Anterior cingulate cortex (tissue), 58 donors: ENCODE data around the gene RALGPS2.
A peak's percentile ranks its signal among the peaks of the same experiment; 100 is the strongest.

Experiments used
- DNase-seq, 58 donors: peaks; one replicate each; lab custom pipeline; 2025; lab: John Stamatoyannopoulos, UW

The RALGPS2 gene

DNA sequence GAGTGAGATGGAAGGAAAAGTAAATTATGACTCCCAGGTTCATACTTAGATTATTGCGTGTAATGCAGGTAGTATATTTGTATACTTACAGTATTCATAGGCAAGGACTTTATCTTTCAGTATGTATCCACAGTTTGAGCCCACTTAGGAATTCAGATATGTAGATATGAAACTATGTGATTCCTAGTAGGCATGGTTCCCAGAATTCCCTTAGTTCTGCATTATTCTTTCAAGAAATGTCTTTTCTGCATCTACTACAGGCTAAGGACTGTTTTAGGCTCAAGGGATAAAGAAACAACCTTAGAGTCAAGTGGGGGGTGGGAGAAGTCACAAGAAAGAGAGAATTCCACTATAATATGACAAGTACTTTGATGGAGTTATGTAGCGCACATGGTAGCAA lies 132.1 kb downstream of the RALGPS2 start:
- DNase-seq = no peak

DNA sequence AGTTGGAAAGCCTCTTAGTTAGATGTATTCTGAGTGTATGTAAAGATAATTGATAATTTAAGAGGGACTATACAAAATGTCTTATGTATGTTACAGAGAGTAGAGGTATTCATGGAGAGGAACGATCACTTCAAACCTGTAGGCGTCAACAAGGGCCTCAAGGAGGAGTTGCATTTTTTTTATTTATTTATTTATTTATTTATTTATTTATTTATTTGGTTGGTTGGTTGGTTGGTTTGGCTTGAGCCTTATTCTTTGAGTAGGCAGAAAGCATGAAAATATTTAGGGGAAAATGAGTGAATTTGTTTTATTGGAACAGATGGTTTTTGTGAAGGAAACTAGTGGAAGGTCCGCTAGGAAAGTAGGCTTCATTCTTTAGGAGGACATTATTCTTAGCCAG lies 137.4 kb downstream of the RALGPS2 start:
- no peak for DNase-seq

DNA sequence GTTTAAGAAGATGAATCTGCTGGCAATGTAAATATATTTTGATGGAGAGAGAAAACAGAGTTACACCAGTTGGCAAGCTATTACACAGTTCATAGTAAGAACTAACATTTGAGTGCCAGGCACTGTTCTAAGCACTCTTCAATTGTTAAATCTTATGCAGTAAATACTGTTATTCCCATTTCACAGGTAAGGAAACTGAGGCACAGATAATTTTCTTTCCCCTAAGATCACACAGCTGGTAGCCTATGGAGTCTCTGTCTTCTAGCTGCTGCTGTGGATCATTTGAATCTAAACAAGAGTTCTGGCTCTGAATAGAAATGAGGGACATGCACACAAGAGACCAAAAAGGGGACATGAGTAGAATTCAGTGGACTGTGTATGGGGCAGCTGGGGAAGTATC lies 137.8 kb downstream of the RALGPS2 start:
- DNase-seq = no peak

DNA sequence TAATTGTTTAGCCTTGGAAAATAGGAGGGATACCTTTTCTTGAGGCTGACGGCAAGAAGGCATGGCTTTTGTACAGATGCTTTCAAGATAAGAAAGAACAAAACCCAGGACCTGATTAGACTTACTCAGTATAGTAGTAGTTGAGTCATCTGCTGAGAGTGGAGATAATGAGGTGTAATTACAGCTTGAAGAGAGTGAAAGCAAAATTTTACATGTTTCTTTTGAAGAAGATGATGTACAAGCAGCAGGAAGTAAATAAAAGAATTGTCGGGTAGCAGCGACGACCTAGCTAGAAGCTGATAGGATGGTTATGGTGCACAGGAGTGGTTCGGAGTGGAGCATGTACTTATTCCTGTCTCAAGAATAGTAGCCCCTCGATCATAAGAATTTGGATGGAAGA lies 139.3 kb downstream of the RALGPS2 start:
- no peak for DNase-seq

DNA sequence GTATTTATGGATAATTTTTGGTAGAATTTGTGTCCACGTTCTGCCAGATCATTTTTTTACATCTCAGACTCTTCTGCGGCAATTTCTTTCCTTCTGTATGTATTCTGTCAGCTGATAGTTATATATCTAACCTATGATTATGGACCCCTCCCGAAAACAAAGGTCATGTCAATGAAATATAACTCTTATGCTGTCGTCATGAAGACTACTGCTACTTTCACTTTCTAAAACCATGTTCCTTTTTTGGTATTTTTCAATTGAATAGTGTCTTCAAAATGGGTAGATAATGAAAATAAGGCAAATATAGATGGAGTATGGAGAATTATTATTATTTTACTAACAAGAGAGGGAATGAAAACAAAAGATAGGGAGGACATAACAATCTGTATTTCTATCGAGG lies 142.6 kb downstream of the RALGPS2 start:
- no peak for DNase-seq

DNA sequence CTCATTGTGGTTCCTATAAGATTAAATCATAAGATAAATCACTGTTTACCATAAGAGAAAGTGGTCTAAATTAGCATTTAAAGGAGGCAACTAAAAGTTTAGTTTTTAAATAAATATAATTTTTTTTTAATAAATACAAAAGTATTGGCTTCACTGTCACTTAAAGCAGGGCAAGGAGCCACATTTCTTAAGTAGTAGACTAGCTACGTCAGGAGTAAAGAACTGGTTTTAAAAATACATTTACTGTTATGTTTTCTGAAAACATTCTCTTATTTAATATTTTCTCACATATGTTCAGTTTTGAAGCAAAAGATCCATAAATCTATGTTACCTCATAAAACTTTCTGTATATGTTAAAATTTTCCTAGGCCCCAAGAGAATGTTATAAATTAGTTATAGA lies 143.7 kb downstream of the RALGPS2 start:
- DNase-seq = no peak

DNA sequence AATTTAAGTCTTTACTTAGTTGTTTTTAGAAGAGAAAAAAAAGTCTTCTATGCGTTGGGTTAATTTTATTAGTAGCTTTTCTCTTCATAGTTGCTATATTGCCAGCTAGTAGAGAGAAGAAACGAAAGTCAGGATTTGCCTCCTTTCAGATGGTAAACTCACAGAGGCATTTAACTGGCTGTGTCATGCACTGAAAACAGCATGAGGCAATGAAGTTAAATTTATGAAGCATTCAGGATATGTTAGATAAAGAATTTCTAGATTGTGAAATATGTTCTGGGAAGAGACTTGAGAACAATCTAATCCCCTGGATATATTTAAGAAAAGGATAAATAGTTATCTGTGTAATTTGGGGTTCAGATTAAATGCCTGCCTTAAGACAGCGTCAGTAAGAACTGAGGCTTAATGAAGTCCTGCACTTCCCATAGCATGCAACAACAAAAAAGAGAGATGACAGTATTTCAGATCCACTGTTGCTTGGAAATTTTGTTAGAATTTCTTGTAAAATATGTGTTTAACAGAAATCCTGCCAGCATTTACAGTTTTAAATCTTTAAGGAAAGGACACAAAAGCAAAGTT lies 144.2 kb downstream of the RALGPS2 start:
- no peak for DNase-seq

DNA sequence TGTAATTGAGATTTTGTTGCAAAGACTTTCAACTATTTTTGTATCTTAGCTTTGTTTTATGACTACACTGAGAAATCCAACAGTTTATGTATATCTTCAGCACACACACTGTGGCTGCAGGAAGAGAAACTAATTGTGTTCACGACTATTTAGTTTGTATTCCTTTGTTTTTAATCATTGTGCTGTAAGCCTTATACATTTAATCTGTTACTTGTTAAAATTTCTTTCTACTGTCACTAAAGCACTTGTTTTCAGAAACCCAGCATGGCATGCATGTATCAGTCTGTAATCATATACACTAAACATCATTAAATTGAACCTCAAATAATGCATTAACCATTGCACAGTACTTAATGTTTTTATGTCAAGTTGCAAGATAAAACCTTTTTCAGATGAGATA lies 145.2 kb downstream of the RALGPS2 start:
- DNase-seq = no peak

DNA sequence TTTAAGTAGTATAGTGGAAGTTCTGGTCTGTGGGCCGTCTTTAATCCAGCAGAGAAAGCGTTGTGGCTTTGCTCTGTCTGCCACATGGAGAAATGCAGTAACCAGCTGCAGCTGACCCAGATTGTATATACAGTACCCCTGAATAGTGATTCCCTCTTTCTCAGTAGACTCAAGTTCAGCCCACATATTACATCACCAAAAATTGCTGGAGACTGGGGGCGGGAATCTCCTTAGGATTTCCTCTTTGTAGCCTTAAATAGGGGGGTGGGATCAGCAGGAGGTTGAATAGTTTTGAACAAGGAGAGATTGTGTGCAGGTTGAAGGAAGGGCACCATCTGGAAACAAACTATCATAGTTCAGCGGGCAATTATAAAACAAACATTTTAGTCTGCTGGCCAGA lies 145.9 kb downstream of the RALGPS2 start, which contains the start of gene ANGPTL1:
Gene ANGPTL1, minus strand, starts transcription at position 134 of the 400 bp plus-strand sequence. CDS start 5,301 bp downstream, outside the sequence.
- peak in 2 of 58 donors; percentile 2 to 4 for DNase-seq

DNA sequence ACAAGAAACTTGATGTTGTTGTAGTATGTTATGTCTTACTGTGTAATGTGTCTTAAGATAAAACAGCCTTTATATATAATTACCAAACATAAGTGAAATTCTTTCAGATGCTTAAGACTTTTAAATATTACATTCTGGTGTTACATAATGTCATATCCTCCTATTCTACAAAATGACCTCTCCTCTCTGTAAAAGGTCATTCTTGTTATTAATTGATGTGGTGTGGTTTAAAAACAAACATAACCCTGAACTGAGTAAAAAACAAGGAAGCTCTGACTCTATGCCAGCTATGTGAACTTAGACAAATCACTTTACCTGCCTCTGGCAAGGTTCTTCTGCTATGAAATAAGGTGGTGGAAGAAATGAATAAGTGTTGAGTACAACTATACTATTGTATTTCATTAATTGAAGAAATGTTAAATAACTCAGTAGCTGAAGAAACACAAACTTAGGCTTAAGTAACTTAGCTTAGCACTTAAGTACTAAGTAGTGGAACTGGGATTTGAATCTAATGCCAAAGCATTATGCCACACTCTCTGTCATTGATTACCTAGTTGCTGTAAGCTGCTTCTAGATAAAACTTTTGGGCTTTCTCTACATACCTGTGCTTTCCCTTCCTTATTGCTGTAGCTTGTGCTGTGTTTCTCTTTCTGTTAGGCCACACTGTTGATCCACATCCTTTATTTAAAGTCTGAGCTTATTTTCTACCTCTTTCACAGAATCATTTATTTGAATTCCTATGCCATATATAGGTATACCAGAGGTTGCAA lies 146.7 kb downstream of the RALGPS2 start:
- no peak for DNase-seq

DNA sequence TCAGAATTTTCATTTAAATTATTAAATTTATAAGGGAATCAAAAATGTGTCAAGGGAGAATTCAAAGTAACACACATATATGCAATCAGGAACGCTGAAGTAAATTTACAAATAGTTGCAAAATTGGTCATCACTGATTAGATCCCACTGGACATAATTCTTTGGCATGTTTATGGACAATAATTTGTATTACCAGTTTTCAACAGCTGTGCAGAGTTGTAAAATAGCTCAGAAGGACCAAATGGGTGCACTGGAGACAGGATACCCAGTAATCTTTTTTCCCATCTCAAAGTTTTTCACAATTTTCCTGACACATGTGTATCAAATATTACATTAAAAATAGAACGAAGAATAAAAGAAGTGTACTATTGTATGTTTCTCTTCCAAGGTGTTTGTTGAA lies 149.9 kb downstream of the RALGPS2 start:
- DNase-seq = no peak

DNA sequence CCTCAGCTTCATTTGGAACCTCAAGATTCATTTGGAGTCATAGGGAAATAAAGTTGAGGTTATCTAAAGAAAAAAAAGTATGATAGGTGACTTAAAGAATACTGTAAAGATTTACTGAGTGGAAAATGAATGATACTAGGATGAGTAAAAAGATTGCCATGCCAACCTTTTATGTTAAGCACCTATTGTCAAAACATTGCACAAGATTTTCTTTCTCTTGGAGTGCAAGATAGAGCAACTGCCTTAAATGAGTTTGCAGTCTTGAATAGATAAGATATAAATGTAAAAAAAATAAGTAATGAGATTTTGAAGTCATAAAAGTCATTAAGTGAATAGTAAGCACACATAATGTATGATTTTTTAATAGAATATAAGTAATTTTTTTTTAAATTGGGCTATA lies 150.9 kb downstream of the RALGPS2 start:
- no peak for DNase-seq

DNA sequence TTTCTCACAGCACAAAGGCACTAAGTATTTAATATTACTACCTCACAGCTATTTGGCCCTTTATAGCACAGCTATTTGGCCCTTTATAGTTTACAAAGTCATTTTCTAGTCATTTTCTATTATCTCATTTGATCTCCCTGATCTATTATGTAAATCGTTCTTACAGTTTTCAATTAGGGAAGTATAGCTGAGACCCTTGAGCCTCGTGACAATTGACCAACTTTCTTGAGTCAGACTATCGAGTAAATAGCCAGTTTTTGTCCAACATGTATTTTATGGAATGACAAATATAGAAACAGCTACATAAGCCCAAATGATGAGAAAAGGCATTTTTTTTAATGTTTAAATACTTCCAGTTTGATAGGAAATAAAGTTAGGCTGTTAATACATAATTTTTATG lies 152.9 kb downstream of the RALGPS2 start:
- DNase-seq = no peak

DNA sequence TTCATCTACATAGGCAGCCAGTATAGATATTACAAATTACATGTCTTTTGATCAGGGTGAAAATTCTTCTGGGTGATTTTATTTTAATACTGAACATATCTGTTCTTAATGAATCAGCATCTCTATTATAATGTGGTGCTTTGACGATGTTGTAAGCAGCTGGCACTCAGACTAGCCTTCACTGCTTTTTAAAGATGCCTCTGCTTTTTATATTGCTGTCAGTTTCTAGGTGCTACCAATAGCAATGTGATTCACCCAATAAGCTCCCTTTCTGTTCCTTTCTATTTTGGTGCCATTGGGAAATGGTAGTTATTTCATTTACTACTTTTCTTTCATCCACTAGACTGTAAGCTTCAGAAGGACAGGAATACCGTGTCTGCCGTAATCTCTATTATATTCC lies 156.9 kb downstream of the RALGPS2 start:
- no peak for DNase-seq

DNA sequence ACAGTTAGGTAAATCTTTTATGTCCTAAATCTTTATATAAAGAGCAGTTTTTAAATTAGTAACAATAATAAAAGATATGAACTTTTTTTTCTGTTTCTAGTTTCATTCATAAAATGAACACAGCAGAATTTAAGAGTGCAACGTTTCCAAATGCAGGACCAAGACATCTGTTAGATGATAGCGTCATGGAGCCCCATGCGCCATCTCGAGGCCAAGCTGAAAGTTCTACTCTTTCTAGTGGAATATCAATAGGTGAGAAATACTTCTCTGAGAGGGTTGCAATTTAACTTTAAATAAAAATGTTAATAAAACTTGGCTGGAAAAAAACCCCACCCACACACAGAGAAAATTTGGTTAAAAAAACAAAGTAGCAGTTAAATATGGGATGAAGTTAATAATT lies 160.8 kb downstream of the RALGPS2 start:
- peak in 1 of 58 donors; percentile 0 for DNase-seq

DNA sequence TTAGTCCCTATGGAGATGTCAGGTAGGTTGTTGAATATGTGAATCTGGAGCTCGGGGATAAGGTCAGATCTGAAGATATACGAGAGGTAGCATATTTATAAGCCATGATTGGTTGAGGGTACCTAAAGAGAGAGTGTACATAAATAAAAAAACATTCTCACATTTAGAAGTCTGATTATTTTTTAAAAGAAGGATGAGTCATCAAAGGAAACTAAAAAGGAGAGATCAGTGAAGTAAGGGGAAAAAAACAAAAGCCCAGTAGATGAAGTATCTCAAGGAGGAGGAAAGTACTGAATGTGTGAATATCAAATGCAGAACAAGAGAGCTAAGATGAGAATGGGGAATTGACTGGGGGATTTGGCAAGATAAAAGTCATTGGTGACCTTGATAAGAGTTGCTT lies 161.5 kb downstream of the RALGPS2 start:
- DNase-seq = no peak

DNA sequence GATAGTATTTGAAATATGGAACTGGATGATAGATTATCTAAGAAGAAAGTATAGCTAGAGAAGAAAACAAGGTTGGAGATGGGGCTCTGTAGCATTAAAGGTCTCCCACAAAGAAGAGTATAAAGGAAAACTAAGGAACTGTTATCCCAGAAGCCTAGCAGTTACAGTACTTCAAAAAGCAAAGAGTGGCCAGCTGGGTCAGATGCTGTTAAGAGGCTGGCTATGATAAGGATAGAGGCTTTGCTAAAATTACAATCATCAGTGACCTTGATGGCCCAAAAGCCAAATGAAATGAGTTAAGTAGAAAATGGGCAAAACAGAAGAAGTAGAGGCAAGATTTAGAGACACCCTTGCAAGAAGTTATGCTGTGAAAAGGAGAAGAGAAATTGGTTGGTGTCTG lies 170.9 kb downstream of the RALGPS2 start:
- DNase-seq = no peak

DNA sequence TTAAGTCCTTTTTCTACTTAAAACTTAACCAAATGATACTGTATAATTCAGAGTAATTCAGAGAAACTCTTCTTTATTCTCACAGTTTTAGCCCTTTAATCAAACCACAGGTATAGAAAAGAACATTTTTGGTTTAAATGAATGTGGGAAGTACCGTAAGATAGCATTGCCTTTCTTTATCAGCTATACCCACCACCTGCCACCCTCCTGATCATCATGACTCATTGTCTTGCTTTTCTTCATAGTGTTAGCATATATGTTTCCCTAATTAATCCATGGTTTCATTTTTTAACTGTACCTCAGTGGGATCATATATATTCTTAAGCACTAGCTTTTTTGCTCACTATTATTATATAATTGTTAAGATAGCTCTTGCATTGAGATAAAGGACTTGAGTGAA lies 173.4 kb downstream of the RALGPS2 start:
- no peak for DNase-seq

DNA sequence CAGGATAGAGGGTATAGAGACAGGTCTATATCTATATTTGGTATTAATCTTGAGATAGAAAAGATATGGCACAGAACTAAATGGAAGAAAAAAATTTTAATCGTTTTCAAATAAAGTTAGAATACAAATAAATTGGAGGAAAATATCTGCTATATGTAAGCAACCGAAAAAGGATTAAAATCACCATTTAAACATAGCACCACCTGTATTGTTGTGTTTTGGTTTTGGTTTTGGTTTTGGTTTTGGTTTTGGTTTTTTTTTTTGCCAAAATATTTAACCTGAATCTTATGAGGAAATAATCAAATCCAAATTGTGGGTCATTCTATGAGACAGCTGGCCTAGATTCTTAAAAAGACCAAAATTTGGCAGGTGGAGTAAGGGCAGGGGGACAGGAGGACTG lies 174.4 kb downstream of the RALGPS2 start:
- no peak for DNase-seq

DNA sequence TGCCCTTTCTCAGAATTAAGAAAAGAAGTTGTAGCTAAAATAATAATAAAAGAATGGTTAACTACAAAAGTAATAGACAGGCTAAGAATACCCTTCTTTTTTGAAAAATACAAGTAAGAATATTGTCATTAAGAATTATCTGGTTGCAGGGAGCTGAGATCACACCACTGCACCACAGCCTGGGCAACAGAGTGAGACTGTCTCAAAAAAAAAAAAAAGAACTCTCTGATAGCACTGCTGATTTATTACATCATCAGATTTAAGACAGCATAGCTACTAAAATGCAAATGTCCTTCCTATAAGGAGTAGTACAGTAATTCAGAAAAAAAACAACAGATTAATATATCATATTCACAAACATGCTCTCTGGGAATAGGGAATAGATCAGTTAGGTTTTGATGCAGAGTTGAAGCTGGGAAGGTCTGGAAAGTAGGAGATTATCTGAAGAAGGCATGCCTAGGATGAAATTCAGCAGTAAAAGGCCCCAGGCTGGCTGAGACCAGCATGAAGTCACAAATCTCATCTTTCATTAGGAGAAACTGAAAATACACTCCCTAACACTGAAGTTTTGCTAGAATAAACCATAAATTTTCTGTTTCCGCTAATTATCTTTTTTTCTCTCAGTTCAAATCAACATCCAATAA lies 176.6 kb downstream of the RALGPS2 start:
- no peak for DNase-seq

DNA sequence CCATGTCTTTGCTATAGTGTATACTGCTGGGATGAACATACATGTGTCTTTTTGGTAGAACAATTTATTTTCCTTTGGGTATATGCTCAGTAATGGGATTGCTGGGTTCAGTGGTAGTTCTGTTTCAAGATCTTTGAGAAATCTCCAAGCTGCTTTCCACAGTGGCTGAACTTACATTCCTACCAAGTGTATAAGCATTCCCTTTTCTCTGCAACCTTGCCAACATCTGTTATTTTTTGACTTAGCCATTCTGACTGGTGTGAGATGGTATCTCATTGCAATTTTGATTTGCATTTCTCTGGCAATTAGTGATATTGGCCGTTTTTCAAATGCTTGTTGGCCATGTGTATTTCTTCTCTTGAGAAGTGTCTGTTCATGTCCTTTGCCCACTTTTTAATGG lies 183.3 kb downstream of the RALGPS2 start:
- DNase-seq = no peak

DNA sequence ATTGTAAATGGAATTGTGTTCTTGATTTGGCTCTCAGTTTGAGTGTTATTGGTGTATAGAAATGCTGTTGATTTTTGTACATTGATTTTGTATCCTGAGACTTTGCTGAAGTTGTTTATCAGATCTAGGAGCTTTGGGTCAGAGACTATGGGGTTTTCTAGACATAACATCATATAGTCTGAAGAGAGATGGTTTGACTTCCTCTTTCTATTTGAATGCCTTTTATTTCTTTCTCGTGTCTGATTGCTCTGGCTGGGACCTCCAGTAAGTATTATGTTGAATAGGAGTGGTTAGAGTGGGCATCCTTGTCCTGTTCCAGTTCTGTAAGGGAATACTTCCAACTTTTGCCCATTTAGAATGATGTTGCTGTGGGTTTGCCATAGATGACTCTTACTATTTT lies 185.0 kb downstream of the RALGPS2 start:
- no peak for DNase-seq
